ENCODE data around the gene LAPTM5. TPM values are rescaled to one million over a fixed set of nuclear protein-coding genes. Genes with fewer than 3 reads are reported as not detected.

The LAPTM5 gene
- total RNA-seq, 1 donor from 2014 or later: 477 TPM

DNA sequence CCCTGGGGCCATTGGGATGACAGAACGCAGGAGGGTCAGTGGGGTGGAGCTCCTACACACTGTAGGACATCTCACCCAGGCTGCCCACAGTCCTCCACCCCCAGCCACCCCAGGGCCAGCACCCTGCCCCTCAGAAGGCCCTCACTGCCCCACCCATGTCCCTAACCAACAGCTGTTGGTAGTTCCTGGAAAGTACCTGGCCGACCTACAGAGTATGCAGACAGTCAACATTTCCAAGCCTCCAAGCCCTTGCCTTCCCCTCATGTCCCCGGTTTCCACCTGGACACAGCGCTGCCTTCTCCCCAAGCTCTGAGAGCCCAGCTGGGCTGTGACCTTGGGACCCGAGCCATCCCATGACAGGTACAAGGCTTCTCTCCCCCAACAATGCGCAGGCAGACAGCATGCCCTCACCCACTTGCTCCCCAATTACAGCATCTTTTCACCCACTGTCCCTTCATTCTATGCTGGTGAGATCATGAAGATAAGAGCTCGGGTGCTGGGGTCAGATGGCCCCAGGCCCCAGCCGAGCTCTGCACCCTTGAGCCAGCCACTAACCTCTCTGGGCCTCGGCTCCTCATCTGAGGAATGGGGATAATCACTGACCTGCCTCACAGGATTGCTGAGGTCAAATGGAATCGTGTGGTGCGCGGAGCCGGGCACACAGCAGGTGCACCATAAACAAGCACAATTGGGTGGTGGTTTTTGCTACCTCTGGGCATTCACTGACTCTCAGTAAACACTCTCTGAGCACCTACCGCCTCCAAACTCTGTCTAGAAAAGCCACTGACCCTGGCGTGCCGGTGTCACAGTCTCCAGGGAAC is 11.2 kb downstream of the LAPTM5 start:
- intact Hi-C loops (cut with micrococcal nuclease): no loop called here

DNA sequence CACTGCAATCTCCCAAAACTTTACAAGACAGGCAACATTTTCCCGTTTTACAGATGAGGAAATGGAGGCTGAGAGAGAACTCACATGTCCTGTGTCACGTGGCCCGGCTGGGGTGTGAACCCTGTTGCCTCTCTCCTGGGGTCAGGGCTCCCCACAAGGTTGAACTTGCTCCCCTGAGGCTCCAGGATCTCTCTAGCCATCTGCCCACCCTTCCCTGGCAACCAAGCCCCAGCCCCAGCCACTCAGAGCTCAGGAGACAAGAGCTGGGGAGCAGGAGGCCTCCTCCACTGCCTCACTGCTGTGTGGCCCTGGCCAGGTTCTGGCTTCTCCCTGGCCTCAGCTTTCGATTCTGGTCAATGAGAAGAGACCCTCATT is 11.8 kb downstream of the LAPTM5 start:
- intact Hi-C loops (cut with micrococcal nuclease): no loop called here

DNA sequence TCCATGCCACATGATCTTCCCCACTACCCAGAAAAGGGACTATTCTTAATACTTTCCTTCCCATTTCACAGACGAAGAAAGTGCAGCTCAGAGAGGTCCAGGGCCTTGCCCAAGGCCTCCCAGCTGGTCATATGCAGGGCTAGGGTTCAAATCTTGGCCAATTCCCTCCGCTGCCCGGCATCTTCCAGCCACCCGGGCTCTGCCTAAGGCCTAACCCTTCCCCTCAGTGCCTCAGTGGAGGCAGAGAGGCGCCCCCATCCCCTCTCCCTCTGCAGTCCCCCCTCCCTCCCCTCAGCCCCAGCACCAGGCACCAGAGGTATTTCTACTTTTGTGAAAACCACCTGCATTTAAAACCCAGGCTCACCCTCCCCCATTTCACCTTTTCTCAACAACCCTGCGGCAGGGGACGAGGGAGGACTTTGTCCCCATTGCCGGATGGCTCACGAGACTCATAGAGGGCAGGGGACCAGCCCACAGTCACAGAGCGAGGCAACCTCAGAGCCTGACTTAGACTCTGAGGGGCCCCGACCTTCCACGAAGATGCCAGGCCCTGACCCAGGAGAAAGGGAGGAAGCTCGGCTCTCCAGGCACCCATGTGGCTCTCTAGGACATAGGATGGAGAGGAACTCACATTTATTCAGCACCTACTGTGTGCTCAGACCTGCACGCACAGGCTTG is 12.3 kb downstream of the LAPTM5 start:
- intact Hi-C loops (cut with micrococcal nuclease): no loop called here

DNA sequence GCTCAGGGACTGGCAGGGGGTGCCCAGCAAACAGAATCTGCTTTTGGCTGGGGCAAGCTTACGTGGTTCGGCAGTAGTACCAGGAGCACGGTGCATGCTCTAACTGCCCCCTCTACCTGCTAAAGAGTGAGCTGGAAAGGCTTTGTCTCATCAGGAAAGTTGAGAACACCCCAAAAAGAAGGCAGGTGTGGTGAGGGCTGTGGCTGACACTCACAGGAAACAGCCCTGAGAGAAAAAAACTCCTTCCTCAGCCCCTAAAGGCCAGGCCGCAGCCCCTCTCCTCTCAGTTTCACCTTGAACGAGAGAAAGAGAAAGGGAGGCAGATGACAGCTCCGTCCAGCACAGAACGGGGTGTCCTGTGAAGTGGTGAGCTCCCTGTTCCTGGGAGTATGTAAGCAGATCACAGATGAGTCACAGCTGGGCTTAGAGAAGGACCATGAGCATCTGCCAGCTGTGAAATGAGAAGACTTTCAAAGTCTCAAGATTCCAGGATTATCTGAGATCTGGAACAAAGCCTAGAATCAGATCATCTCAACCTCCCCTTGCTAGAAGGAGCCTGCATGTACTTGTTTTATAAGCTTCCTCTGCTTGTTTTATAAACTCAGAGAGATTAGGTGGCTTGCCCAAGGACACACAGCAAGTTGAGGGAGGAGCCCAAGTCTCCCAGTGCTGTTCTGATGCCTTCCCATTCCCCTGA is 13.4 kb downstream of the LAPTM5 start:
- intact Hi-C loops (cut with micrococcal nuclease): loop anchor here (1.0 kb wide), 2 partner anchors 12 to 35 kb away; no protein-coding TSS in a partner anchor

DNA sequence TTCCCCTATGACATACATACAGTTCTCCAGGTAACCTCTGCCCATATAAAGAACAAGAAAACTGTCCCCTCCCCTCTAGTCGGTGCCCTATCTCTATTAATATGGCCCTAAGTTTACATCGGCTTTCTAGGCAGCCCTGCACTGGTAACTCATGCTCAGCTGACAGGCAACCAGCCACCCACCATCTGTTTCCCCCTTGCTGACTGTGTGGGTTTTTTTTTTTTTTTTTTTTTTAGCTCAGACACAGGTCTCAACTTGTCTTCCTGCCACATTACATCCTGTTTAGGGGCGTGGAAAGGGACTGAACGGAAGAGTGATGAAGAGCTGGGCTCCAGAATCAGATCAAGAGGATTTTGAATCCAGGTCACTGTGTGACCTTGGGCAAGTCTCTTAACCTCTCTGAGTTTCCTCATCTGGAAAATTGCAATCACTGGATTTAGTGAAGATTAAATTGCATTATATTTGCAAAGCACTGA is 14.0 kb downstream of the LAPTM5 start:
- intact Hi-C loops (cut with micrococcal nuclease): loop anchor here (1.0 kb wide), 3 partner anchors 13 to 36 kb away; no protein-coding TSS in a partner anchor

DNA sequence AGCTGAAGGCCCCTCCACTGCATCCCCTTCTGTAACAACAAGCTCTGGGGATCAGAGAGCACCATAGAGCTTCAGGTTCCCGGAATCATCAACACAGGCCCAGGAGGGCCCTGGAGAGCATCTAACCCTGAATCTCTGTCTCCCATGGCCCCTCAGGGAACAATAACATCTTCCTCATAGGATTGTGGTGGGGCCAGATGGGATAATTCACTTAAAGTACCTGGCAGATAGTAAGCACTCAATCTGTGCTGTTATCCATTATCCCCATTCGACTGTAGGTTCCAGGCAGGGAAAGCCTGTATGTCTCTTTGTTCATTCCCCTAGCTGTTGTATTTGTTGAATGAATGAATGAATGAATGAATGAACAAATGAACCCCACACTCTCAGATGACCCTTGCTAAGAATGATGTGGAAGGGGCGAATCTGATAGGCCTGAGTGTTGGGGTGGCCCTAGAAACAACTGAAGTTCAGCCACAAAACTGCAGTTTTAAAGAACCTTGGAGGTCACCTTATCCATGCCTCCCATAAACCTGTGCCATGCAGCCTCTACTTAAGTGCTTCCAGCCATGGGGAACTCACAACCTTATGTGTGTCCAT is 14.5 kb downstream of the LAPTM5 start:
- intact Hi-C loops (cut with micrococcal nuclease): loop anchor here (1.0 kb wide), 1 partner anchor 25 kb away; no protein-coding TSS in a partner anchor

DNA sequence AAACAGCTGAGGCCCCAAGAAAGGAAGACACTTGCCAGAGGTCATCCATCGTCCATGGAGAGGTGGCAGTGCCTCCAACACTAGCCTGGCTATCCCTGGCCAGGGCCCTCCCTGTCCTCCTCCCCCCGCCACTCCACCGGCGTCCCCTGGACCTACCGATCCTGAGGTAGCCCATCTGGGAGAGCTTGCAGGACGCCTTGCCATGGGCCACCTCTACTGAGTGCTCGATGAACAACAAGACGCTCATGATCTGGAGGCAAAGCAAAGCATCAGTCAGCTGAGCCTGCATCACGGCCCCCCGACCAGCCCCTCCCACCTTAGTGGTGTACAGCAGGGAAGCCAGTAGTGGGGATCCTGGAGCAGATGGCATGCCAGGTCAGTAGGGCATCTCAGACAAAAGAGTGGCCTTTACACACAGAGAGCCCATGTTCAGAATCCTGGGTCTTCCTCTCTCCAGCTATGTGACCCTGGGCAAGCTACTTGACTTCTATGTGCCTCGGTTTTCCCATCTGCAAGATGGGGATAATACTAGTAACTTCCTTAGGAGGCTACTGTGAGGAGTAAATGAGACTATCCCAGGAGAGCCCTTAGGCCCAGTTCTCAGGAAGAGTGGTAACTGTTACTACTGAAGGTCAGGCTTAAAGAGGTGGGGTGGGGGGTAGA is 15.1 kb downstream of the LAPTM5 start:
- intact Hi-C loops (cut with micrococcal nuclease): no loop called here

DNA sequence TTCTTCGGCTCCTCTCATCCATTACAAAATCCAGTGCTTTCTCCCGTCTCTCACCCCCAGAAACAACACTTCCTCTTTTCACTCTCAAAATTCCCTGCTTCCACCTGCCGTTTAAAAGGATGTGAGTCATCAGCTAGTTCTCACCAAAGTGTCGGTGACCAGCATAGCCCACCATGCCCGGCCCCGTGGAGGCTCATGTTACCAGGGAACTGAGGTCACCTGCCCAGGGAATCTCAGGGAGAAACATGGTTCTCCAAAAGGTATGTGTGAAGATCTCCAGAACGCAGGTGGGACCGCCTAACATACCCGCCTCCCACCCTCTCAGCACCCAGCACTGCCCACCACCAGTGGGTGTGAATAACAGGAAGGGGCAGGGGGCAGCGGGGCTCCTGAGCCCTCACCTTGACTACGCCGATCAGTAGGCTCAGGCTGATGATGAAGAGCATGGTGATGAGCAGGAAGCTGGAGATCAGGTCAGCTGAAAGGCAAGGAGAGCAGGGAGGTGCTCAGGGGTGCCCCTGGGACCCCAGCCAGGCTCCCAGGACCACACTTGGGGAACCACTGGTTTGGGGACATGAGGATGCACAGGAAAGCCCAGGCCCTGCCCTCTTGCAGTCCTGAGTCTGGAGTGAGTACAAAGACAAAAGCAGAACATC is 16.2 kb downstream of the LAPTM5 start:
- intact Hi-C loops (cut with micrococcal nuclease): no loop called here

DNA sequence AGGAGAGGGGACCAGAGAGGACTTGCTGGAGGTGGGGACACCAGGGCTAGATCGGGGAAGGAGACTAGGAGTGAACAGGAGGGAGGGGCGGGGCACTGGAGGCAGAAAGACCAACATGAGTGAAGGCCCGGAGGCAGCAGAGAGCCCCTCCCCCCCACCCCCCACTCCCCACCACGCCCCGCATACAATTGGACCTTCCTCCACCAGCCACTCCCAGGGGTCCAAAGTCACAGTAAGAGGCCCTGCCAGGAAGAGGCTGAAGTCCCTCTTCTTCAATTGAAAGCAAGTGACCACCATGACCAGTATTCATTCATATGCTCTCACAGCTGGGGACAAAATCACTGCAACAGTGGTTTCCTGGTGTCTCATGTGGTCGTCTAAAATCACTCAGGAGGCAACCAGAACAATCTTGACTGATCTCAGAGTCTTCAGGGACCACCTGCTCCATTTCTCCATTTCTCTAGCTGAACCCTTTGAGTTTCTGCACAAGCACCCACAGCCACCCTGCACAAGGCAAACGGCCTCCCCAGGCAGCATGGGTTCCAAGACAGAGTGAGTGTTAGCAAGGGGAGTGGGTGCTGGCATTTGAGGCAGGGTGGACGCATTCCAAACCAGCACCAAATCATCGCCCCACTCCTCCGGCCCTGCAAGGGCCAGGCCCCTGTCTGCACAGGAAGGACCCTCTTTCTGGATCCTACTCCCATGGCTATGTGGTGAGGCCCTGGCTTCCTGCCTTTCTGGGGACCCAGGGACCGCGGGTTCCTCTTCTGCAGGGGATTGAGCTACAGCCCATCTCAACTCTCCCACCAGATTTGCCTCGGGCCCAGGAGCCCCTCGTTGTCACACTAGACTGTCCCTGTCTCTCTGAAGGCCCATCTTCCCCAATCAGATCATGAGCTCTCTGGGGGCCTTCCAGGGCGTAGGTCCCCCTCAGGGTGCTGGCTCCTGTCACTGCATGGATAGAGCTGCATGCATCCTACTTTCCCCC is 17.0 kb downstream of the LAPTM5 start:
- intact Hi-C loops (cut with micrococcal nuclease): no loop called here

DNA sequence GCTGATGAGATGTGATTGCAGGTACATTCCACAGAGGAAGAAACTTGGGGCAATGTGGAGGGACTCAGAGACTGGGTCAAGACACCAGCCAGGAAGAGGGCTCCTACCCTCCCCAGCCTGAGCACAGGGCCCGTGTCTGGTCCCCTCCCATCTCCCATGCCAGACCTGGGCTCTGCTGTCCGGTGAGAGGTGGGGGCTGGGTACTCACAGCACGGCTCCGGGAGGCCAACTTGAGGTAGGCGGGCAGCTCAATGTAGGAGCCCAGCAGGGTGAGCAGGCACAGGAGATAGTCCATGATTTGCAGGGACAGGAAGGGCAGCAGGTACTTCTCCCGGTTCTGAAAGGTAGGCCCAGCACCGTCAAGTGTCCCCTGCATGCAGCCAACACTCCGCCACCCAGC is 18.0 kb downstream of the LAPTM5 start:
- intact Hi-C loops (cut with micrococcal nuclease): no loop called here

DNA sequence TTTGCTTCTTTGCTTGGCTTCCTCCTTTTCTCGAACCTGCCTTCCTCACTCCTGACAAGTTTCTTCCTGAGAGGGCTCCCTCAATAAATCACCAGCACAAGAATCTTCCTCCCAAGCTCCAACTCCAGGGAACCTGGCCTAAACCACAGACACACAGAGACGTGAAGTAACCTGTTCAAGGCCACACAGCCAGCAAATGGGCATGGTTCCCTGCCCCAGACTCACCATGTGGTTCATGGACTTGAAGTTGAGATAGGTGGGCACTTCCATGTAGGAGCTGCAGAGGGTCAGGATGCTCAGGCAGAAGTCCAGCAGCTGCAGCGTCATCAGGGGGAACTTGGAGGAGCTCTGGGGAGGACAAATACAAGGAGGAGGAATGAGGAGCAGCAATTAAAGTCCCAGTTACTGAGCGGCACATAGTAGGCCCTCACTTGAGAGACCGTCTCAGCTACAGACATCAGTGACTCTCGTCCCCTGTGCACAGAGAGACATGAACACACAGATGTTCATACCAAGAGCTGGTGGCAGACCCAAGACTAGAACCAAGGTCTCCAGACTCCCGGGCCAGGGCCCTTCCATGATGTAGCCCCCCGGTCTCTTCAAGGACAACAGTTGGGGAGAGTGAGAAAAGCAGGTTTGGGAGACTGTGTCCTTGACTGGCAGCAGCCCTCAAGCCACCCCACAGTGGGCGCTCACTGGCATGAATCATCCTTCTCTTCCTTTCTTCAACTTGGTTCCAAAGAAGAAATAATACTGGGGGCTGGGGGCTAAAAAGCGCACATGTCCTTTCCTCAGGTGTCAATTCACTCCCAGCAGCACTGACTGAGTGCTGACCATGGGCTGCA is 18.6 kb downstream of the LAPTM5 start:
- intact Hi-C loops (cut with micrococcal nuclease): no loop called here

DNA sequence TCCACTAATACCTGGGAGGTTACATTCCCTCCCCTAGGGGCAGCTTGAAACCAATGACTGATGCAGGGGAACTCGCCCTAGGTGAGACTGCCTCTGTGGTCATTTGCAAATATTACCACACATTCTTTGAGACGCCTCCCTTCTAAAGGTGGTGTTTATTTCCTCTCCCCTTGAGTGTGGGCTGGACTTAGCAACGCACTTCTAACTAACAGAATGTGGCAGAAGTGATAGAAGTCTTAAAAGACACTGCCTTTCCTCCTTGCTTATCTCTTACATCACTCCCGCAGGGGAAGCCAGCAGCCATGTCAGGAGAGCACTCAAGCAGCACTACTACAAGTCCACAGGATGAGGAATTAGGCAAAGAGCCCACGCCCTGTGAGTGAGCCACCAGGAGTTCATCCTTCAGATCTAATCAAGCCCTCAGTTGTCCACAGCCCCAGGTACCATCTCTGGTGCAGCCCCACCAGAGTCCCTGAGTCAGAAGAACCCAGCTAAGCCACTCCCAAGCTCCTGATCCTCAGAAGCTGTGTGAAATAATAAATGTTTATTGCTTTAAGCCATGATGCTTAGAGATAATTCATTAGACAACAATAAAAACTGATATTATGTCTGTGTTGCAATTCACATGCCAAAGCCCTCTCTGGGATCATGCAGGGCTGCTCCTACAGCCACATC is 19.4 kb downstream of the LAPTM5 start:
- intact Hi-C loops (cut with micrococcal nuclease): no loop called here

DNA sequence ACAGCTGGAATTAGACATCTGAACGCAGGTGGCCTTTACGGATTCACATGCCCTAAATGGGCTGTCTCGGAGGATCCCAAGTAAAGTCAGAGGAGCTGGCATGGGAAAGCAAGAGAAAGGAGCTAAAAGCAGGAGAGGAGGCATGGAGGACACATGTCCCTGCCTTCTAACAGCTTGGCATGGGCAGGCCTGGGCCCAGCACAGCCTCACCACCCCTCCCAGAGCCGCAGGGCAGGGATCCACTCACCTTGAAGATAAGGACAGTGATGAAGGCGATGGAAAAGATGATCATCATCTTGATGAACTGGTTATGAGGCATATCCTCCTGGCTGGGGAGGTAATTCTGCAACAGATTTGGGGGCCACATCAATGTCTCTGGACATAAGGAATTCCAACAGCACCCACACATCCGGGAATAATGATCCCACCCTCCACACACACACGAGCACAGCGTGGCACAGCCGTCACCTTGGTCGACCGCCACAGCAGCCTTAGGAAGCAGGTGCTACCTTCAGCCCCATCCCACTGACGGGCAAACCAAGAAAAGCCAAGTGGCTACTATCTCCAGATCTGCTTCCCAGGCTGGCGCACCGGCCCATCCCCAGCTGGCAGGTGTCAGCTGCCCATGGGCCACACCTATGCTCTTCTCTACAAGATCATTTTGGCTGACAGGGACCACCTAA is 20.1 kb downstream of the LAPTM5 start:
- intact Hi-C loops (cut with micrococcal nuclease): no loop called here

DNA sequence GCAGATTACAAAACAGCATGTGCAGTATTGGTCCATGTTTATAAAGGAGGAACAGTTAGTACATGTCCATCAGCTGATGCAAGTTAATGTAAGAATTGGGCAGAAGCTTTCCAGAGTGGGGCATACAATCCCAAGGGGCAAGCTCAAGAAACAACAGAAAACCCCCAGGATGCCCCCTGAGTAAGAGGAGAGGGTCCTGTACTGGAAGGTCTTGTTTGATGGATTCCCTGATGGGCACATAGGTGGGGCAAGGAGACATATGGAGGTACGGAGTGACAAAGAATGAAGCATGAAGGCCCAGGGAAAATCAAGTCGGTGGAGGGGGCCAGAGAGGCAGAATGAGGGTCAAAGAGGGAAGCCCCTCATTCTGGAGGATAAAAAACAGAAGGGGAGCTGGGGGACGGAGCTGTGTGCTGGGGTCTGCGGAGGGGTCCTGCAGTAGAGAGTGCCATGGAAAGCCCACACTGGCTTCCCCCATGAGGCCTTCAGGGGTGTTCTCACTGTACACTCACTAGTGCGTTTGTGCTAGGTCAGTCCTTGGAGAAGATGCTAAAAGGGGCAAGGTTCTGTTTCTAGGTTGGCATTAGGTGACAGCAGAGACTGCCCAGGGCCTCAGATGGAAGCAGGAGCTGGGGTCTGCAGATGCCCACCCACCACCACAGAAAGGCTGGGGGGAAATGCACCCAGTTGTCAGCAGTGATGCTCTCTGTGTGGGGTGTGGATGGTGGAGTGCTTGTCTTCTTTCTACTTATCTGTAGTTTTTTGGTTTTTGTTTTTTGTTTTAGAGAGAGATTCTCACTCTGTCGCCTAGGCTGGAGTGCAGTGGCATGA is 21.7 kb downstream of the LAPTM5 start:
- intact Hi-C loops (cut with micrococcal nuclease): no loop called here

DNA sequence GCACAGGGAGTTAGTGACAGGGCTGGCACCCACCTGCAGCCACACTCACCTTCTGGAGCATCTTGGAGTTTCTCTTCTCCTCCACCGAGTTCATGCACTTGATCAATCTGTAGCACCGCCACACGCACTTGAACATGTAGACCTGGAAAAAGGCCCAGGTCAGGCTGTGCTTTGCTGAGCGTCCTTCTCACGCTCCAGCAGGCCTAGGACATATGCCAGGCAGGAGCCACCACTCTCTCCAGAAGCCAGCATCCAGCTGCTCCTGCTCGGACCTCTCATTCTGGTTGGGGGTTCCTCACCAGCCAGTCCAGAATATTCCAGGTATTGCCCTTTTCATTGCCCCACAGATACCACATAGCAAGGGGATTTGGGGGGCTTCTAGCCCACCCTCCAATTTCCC is 22.4 kb downstream of the LAPTM5 start:
- intact Hi-C loops (cut with micrococcal nuclease): no loop called here

DNA sequence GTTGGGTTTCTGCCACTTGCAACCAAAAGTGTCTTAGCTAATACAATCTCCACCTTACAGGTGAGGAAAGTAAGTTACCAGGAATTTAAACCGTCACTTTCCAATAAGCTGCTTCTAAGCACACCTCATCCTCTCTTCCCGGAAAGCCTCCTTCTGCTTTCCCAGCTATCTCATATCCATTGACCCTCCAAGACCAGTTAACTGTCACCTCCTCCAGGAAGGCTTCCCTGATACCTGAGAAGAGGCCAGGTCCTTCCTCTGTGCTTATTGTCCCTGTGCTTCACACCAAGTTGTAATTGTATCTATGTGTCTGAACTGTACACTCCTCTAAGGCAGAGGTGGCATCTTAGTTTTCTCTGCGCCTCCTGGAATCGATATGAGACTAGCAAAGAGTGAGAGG is 23.0 kb downstream of the LAPTM5 start:
- intact Hi-C loops (cut with micrococcal nuclease): no loop called here
